CD14-positive monocyte (primary cell): ENCODE measurements around the gene USP24. TPM values are rescaled to one million over a fixed set of nuclear protein-coding genes. Genes with fewer than 3 reads are reported as not detected.

ENCODE experiments used
- DNase-seq, 3 donors: peaks; one replicate each; pipeline ENCODE4 v3.0.0-alpha.2; 2011 to 2022
- H2AFZ ChIP-seq: 2 replicates; pipeline ENCODE4 v1.6.0; 2012; ENCODE audit warnings: mild to moderate bottlenecking, low read depth, low read length, inconsistent platforms; ENCODE audit not compliant: insufficient read depth, poor library complexity, severe bottlenecking
- H3K27ac ChIP-seq, 2 donors: 1 replicate in 1 of 2; 2 replicates in 1 of 2; pipeline ENCODE4 v1.5.1; 2012 to 2013; ENCODE audit warnings: low read length in 2 of 2, control low read depth in 1 of 2, inconsistent platforms in 1 of 2, low read depth in 1 of 2, mild to moderate bottlenecking in 1 of 2
- H3K27me3 ChIP-seq, 2 donors: one replicate each; pipeline versions ENCODE4 v1.6.0 to v1.6.1; 2011 to 2013; ENCODE audit warnings: low read length in 2 of 2; ENCODE audit not compliant: control insufficient read depth in 2 of 2, insufficient read depth in 2 of 2
- H3K36me3 ChIP-seq, 2 donors: replicated peaks in 1 of 2; 1 replicate in 1 of 2; 2 replicates in 1 of 2; pipeline versions ENCODE4 v1.5.1 to v1.6.1; 2012 to 2013; ENCODE audit warnings: low read length in 2 of 2, control low read depth in 1 of 2, inconsistent platforms in 1 of 2, mild to moderate bottlenecking in 1 of 2; ENCODE audit not compliant: insufficient read depth in 2 of 2, control insufficient read depth in 1 of 2
- H3K4me1 ChIP-seq, 2 donors: 1 replicate in 1 of 2; 2 replicates in 1 of 2; pipeline versions ENCODE4 v1.5.1 to v1.6.1; 2012 to 2013; ENCODE audit warnings: low read length in 2 of 2, control low read depth in 1 of 2, inconsistent platforms in 1 of 2, mild to moderate bottlenecking in 1 of 2, moderate library complexity in 1 of 2; ENCODE audit not compliant: insufficient read depth in 2 of 2, control insufficient read depth in 1 of 2
- H3K4me2 ChIP-seq: replicated peaks from 2 replicates; pipeline ENCODE3; 2012; ENCODE audit warnings: low read length, moderate library complexity, mild to moderate bottlenecking; ENCODE audit not compliant: poor library complexity, severe bottlenecking; ENCODE audit errors: extremely low read depth
- H3K4me3 ChIP-seq, 3 experiments: fragments of 200-600 bp in 1 of 3; sonication (generic) in 1 of 3; replicated peaks in 1 of 3; 1 replicate in 2 of 3; 2 replicates in 1 of 3; pipeline ENCODE4 v1.5.1; 2011 to 2013; ENCODE audit warnings: low read length in 3 of 3, mild to moderate bottlenecking in 3 of 3, control low read depth in 2 of 3, low read depth in 2 of 3, inconsistent platforms in 1 of 3, moderate library complexity in 1 of 3
- H3K79me2 ChIP-seq: 2 replicates; pipeline ENCODE4 v1.6.0; 2012; ENCODE audit warnings: mild to moderate bottlenecking, control low read depth, inconsistent platforms, low read length, moderate library complexity; ENCODE audit not compliant: insufficient read depth
- H3K9ac ChIP-seq: 2 replicates; pipeline ENCODE4 v1.6.0; 2017; ENCODE audit warnings: low read length, mild to moderate bottlenecking; ENCODE audit not compliant: insufficient read depth, poor library complexity, severe bottlenecking
- H3K9me3 ChIP-seq, 2 donors: replicated peaks in 1 of 2; 1 replicate in 1 of 2; 2 replicates in 1 of 2; pipeline versions ENCODE4 v1.5.1 to v1.6.1; 2012 to 2013; ENCODE audit warnings: low read length in 2 of 2, control low read depth in 1 of 2; ENCODE audit not compliant: control insufficient read depth in 1 of 2, insufficient read depth in 1 of 2
- H4K20me1 ChIP-seq: 2 replicates; pipeline ENCODE4 v1.6.0; 2012; ENCODE audit warnings: mild to moderate bottlenecking, low read length, control low read depth, moderate library complexity; ENCODE audit not compliant: insufficient read depth
- H3K27ac Mint-ChIP-seq, 7 donors: one replicate each; pipeline ENCODE4 v1.8.0; 2020; ENCODE audit warnings: mild to moderate bottlenecking in 7 of 7, mixed read lengths in 7 of 7, moderate library complexity in 6 of 7, inconsistent platforms in 2 of 7
- H3K27me3 Mint-ChIP-seq, 3 donors: one replicate each; pipeline ENCODE4 v1.8.0; 2021 to 2022; ENCODE audit warnings: low read depth in 3 of 3, mild to moderate bottlenecking in 3 of 3, mixed read lengths in 3 of 3, moderate library complexity in 3 of 3, inconsistent platforms in 1 of 3
- H3K36me3 Mint-ChIP-seq, 2 donors: one replicate each; pipeline ENCODE4 v1.8.0; 2020; ENCODE audit warnings: mixed read lengths in 2 of 2, inconsistent platforms in 1 of 2, mild to moderate bottlenecking in 1 of 2
- H3K4me1 Mint-ChIP-seq: one replicate; pipeline ENCODE4 v1.8.0; 2020; ENCODE audit warnings: mild to moderate bottlenecking, mixed read lengths
- H3K4me3 Mint-ChIP-seq, 2 donors: one replicate each; pipeline ENCODE4 v1.8.0; 2020; ENCODE audit warnings: mild to moderate bottlenecking in 2 of 2, mixed read lengths in 2 of 2, moderate library complexity in 1 of 2
- H3K9me3 Mint-ChIP-seq, 7 donors: one replicate each; pipeline ENCODE4 v1.8.0; 2020 to 2022; ENCODE audit warnings: mixed read lengths in 7 of 7, mild to moderate bottlenecking in 6 of 7, moderate library complexity in 6 of 7, inconsistent platforms in 2 of 7
- CTCF ChIP-seq: fragments of 200-600 bp; IDR thresholded peaks from one replicate; pipeline ENCODE4 v1.8.0; 2022; ENCODE audit warnings: antibody characterized with exemption, mild to moderate bottlenecking
- WGBS: methylation state at CpG from one replicate; pipeline ENCODE4 v1.1.5; 2013; ENCODE audit warnings: missing lambda C conversion rate; ENCODE audit not compliant: insufficient coverage; 5-methylcytosine and 5-hydroxymethylcytosine counted together
- intact Hi-C, 2 donors: fragments of 100-400 bp; cut with micrococcal nuclease; formaldehyde crosslinking; loops; one replicate each; pipeline versions ENCODE4 v1.15.0 to v1.15.1; 2023
- polyA plus RNA-seq, 3 donors: library from polyadenylated mRNA; depleted of rRNA in 1 of 3; unstranded in 2 of 3; stranded (reverse) in 1 of 3; fragments of 300-500 nt in 2 of 3; fragments of >200 nt in 1 of 3; fragmentation: Illumina TruSeq in 2 of 3; gene quantifications; 1 replicate in 2 of 3; 2 replicates in 1 of 3; pipeline ENCODE4 v1.2.3, GENCODE V29; 2012 to 2021

USP24 gene
- polyA plus RNA-seq, 3 donors: 1.1 to 14.2 (median 2.1) TPM

- Histone ChIP-seq H3K36me3 (peaks cover 99 to 100% of the 10 kb centered on the region in 2 donors), H3K27ac (no peak overlapping the region), H3K27me3 (no peaks in the 10 kb centered on the region), H3K4me1 (no peaks in the 10 kb centered on the region), H3K4me2 (no peak overlapping the region), H3K9me3 (no peaks in the 10 kb centered on the region), H3K79me2 (no peaks in the 10 kb centered on the region), H3K4me3 (no peak overlapping the region), H2AFZ (no peak overlapping the region), H4K20me1 (no peaks in the 10 kb centered on the region), H3K9ac (no peak overlapping the region)
- no CpG with 5 or more reads among the region's 5 CpGs for WGBS
- Mint-ChIP-seq H3K9me3 (no peaks in the 10 kb centered on the region), H3K27ac (no peak overlapping the region), H3K27me3 (no peaks in the 10 kb centered on the region), H3K4me1 (no peaks in the 10 kb centered on the region), H3K36me3 (peaks cover 92 to 94% of the 10 kb centered on the region in 2 donors), H3K4me3 (no peak overlapping the region)
- DNase-seq: no peak
- intact Hi-C loops: no loop called here
- no peak for TF ChIP-seq CTCF
Observed at GRCh38 chr1:55095095-55095494, 120.1 kb downstream of the USP24 start.

GRCh38 chr1:55092475-55092874 is 122.7 kb downstream of the USP24 start:
- Mint-ChIP-seq H3K27me3 (no peaks in the 10 kb centered on the region), H3K36me3 (peaks cover 92 to 94% of the 10 kb centered on the region in 2 donors), H3K4me1 (no peaks in the 10 kb centered on the region), H3K9me3 (no peaks in the 10 kb centered on the region), H3K27ac (no peak overlapping the region), H3K4me3 (no peak overlapping the region)
- H3K4me3 ChIP-seq: no peak overlapping the region
- WGBS: no CpG with 5 or more reads among the region's 2 CpGs
- H3K4me2 ChIP-seq: no peak overlapping the region
- TF ChIP-seq CTCF: no peak
- H3K27ac ChIP-seq: no peak overlapping the region
- H3K79me2 ChIP-seq: no peaks in the 10 kb centered on the region
- peaks cover 100% of the 10 kb centered on the region in 2 donors for H3K36me3 ChIP-seq
- no peak for DNase-seq
- no peak overlapping the region for H3K9ac ChIP-seq
- no peaks in the 10 kb centered on the region for H3K27me3 ChIP-seq
- H4K20me1 ChIP-seq: no peaks in the 10 kb centered on the region
- H3K4me1 ChIP-seq: no peaks in the 10 kb centered on the region
- H3K9me3 ChIP-seq: no peaks in the 10 kb centered on the region
- intact Hi-C loops: no loop called here
- H2AFZ ChIP-seq: no peak overlapping the region
